LHCN-M2 (cell line): ENCODE measurements around the gene CSH1. TPM values are rescaled to one million over a fixed set of nuclear protein-coding genes. Genes with fewer than 3 reads are reported as not detected.
"Not testable (repeated sequence)": the region's sequence is repeated elsewhere in the genome, so short reads cannot be mapped to it uniquely, and the experiment has no call there.

Experiments
- DNase-seq: peaks from one replicate; pipeline ENCODE4 v3.0.0-alpha.2; 2012; ENCODE audit warnings: low read depth
- total RNA-seq: library from RNA; depleted of rRNA; stranded (reverse); fragments of >200 nt; gene quantifications from 2 replicates; pipeline ENCODE4 v1.2.3, GENCODE V29; 2014; rRNA removed

The CSH1 gene
- total RNA-seq, 1 experiment from 2014 or later, result not detected

GRCh38 chr17:63869491-63870291 lies 26.7 kb downstream of the CSH1 start:
- DNase-seq, result peak; percentile 59

- not testable (repeated sequence) for DNase-seq
Observed at GRCh38 chr17:63866625-63867024, 29.7 kb downstream of the CSH1 start.

GRCh38 chr17:63859257-63859656 lies 37.1 kb downstream of the CSH1 start:
- no peak for DNase-seq

- not testable (repeated sequence) for DNase-seq
Observed at GRCh38 chr17:63856425-63856824, 39.9 kb downstream of the CSH1 start.

- no peak for DNase-seq
Observed at GRCh38 chr17:63855185-63855584, 41.2 kb downstream of the CSH1 start.

GRCh38 chr17:63854709-63855108 lies 41.7 kb downstream of the CSH1 start:
- DNase-seq, result no peak

- no peak for DNase-seq
Observed at GRCh38 chr17:63853260-63853659, 43.1 kb downstream of the CSH1 start.

GRCh38 chr17:63850401-63850800 lies 46.0 kb downstream of the CSH1 start:
- no peak for DNase-seq

DNA sequence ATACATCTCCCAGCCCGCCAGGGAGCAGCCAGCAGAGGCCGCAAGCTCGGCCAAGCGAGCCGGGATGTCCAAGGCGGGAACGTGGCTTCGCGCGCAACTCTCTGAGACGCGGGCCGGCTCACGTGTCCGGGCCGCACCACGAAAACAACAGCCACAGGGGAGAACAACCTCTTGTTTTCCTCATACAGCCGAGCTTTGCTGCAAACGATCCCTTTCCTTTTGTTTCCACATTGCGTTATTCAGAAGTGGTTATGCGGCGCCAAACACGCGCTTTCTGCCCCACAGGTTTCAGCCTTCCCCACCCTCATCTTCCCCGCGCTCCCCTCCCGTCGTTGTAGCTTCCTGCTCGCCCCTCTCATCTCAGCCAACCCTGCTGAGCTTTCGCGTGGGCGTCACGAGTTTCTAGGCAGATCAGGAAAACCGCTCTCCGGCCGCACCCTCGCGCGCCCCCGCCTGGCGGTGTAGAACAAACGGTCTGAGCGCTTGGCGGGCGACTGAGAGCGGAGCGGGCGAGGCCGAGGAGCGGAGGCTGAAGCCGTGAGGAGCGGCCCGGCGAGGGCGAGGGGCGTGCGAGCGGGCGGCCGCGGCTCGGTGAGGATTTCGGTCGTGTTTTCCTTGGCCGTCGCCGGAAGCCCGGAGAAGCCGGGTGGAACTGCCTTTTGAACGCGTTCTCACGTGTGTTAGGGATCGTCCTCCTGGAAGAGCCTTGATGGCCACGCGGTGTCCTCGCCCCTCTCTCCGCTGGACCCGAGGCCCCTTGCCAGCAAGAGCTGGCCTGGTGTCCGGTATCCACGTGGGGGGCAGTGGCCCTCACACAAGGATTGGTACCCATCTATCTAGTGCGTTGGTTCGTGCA lies 47.3 kb downstream of the CSH1 start:
- DNase-seq, result peak; percentile 74

DNA sequence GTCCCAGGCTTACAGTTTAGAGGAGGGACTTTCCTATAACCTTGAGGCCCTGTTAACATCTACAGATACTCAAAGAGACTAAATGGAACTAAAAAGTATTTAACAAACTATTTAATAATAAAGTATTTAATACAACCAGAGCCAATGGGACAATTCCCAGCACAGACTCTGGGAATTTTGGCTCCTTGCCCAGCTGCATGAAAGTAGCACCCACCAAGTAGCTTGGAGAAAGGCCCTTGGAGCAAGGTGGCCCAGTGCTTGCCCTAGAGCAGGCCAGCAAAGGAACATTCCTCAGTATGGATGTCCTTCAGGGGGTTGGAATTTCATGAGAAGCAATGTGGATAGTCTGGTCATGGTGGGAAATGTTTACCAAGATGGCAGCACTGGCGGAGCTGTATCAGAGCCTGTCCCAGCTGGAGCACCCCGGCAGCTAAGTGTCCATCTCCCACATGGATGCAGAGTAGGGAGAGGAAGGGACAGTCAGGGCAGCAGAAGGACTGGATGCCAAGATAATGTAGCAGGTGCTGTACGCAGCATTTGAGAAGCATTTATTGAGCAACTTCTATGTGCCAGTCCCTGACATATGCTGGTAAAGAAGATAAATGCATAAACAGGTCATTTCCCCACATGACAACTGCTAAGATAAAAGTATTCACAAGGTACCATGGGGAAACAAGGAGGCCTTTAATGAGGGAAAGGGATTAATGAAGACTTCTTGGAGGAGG lies 48.7 kb downstream of the CSH1 start:
- no peak for DNase-seq

- DNase-seq, result no peak
Observed at GRCh38 chr17:63845509-63845908, 50.9 kb downstream of the CSH1 start.

Other genes starting within 250 kb of the CSH1 start
- 10.5 and 11.7 TPM in 2 replicates for gene LIMD2, start 196.4 kb downstream of the CSH1 start, total RNA-seq
- gene STRADA, start 154.8 kb downstream of the CSH1 start, total RNA-seq, result 21.6 and 21.7 TPM in 2 replicates
- 51.3 and 60.3 TPM in 2 replicates for gene CCDC47, start 123.0 kb downstream of the CSH1 start, total RNA-seq
- 38.1 and 49.6 TPM in 2 replicates for gene DDX42, start 122.4 kb downstream of the CSH1 start, total RNA-seq
- 51.4 and 71.6 TPM in 2 replicates for gene PSMC5, start 69.1 kb downstream of the CSH1 start, total RNA-seq
- 39.1 and 44.3 TPM in 2 replicates for gene FTSJ3, start 68.9 kb downstream of the CSH1 start, total RNA-seq
- 94.3 and 94.5 TPM in 2 replicates for gene SMARCD2, start 53.9 kb downstream of the CSH1 start, total RNA-seq
- not detected in 2 replicates for gene CSH2, start 22.9 kb downstream of the CSH1 start, total RNA-seq
- not detected in 2 replicates for gene GH2, start 14.6 kb downstream of the CSH1 start, total RNA-seq
- gene CSHL1, start 14.7 kb upstream of the CSH1 start, total RNA-seq, result not detected in 2 replicates
- gene GH1, start 22.3 kb upstream of the CSH1 start, total RNA-seq, result not detected in 2 replicates
- not detected in 2 replicates for gene CD79B, start 35.8 kb upstream of the CSH1 start, total RNA-seq
- 0.06 TPM in 1 of 2 replicates, not detected in the other for gene SCN4A, start 76.3 kb upstream of the CSH1 start, total RNA-seq
- 0.13 TPM in 1 of 2 replicates, not detected in the other for gene PRR29, start 101.8 kb upstream of the CSH1 start, total RNA-seq
- gene ICAM2, start 124.1 kb upstream of the CSH1 start, total RNA-seq, result 0.29 and 1.2 TPM in 2 replicates
- gene ERN1, start 233.6 kb upstream of the CSH1 start, total RNA-seq, result 2.9 and 3.8 TPM in 2 replicates